Activated naive CD4-positive, alpha-beta T cell treated with anti-CD3 and anti-CD28 coated beads, Interleukin-2, amount 50 U/mL, for 72 hours (primary cell): ENCODE measurements around the gene MORN1. TPM values are rescaled to one million over a fixed set of nuclear protein-coding genes. Genes with fewer than 3 reads are reported as not detected.

Source experiments
- ATAC-seq, 2 donors: fragments of 150-1000 bp; cut with Tn5 transposase; 2 replicates each; pipeline ENCODE4 v1.10.0; 2021; ENCODE audit warnings: mild to moderate bottlenecking in 2 of 2, moderate library complexity in 2 of 2
- DNase-seq, 2 donors: peaks; one replicate each; pipeline ENCODE4 v3.0.0; 2021 to 2022; ENCODE audit warnings: low spot score in 2 of 2
- H3K27ac Mint-ChIP-seq, 2 donors: one replicate each; pipeline ENCODE4 v1.8.0; 2022; ENCODE audit warnings: mild to moderate bottlenecking in 2 of 2, mixed read lengths in 2 of 2
- H3K36me3 Mint-ChIP-seq, 2 donors: one replicate each; pipeline ENCODE4 v1.8.0; 2022; ENCODE audit warnings: mixed read lengths in 2 of 2
- H3K9me3 Mint-ChIP-seq, 2 donors: one replicate each; pipeline ENCODE4 v1.8.0; 2022; ENCODE audit warnings: mixed read lengths in 2 of 2
- total RNA-seq, 2 donors: library from RNA; stranded (reverse); gene quantifications; one replicate each; pipeline ENCODE4 v1.2.3, GENCODE V29; 2022

MORN1 gene
- total RNA-seq, 2 donors from 2014 or later = 2.0 to 5.7 TPM

DNA sequence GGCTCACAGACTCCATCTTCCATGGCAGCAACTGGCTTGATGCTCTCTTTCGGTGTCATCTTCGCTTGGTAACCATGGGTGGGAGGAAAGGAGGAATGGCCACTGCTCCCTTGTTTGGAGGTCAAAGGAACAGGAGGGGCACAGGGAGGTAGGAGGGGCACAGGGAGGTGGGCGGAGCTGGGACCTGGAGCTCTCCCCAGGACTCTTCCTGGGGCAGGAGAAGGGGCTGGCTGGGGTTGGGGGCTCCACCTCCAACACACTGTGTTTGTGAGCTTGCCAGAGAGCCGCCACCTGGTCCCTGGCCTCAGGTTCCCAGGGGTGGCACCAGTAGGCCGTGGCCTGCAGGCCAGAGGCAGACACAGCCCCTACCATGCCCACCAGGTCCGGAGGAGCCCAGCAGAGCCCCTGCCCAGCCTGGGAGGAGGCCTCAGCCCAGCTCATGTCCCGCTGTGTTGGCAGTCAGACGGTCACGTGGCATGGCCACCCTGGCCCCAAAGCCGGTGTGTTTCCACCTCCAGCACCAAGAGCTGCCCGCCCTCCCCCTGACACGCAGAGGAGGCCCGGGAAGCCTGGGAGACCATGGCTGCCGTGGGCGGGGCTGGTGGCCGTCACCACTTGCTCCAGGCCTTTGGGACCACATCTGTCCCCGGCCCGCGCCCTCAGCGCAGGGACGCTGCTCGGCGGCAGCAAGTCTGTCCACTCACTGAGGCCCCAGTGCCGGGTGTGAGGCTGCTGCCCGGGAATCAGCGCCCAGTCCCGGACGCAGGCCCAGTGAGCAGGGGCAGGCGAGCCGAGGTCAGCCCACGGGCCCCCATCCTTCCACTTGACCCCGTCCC lies 73.9 kb downstream of the MORN1 start:
- no peaks in the 10 kb centered on the region for H3K9me3 Mint-ChIP-seq
- no peak overlapping the region for H3K27ac Mint-ChIP-seq
- DNase-seq (no peak), ATAC-seq (no peak)
- no peaks in the 10 kb centered on the region for H3K36me3 Mint-ChIP-seq

DNA sequence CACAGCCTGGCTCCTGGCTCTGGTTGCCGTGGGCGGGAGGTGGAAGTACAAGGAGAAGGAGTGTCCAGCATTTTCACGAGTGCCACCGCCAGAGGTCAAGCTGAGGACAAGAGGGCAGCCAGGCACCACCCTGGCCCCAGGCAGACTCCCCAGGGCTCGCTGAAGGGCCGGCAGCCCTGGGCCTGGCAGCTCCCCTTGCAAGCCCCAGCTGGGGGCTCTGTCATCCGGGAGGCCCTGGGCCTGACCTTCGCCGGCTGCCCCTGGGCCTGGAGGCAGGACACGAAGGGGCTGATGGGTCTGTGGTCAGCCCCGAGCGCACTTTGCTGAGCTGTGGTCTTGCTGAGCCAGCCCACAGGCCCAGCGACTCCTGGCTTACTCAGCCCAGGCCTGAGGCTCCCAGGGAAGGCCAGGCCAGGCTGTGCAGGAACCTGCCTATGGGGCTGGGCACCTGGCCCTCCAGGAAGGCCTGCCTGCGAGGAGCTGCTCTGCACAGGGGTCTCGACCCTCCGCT lies 74.8 kb downstream of the MORN1 start:
- DNase-seq = no peak
- Mint-ChIP-seq H3K27ac (no peak overlapping the region), H3K36me3 (no peaks in the 10 kb centered on the region), H3K9me3 (no peaks in the 10 kb centered on the region)
- ATAC-seq = no peak

DNA sequence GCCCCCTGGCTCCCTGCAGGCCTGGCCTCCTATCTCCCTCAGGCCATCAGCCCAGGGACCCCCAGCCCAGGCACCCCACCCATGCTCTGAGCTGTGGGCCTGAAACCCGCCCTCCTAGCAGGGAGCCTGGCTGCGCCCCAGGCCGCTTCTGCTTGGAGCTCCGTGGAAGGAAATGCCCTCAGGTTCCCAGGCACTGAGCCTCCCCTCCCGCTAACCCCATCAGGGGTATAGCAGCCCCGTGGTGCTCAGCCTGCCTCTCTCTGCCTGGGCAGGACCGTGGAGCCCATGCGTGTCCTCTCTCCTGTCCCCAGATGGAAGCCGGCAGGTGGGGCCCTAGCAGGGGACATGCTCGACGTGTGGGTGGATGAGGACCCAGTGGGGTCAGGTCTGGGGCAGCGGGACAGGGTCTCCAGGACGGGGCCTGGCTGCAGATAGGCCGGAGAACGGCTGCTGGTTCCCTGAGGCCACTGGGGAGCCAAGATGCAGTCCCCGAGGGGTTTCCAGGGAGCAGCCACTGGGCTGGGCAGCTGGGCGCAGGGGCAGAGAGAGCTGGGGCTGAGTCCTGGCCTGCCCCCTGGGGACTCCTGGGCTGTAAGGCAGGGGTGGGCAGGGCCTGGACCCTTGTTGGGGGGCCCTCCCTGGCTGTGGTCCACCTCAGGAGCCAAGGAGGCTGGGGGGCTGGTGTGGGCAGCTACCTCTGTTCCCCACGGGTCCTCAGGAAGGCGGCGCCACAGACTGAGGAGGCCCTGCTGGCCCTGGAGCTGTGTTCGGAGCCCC lies 75.5 kb downstream of the MORN1 start:
- Mint-ChIP-seq H3K9me3 (no peaks in the 10 kb centered on the region), H3K27ac (no peak overlapping the region), H3K36me3 (no peaks in the 10 kb centered on the region)
- DNase-seq (no peak), ATAC-seq (no peak)

DNA sequence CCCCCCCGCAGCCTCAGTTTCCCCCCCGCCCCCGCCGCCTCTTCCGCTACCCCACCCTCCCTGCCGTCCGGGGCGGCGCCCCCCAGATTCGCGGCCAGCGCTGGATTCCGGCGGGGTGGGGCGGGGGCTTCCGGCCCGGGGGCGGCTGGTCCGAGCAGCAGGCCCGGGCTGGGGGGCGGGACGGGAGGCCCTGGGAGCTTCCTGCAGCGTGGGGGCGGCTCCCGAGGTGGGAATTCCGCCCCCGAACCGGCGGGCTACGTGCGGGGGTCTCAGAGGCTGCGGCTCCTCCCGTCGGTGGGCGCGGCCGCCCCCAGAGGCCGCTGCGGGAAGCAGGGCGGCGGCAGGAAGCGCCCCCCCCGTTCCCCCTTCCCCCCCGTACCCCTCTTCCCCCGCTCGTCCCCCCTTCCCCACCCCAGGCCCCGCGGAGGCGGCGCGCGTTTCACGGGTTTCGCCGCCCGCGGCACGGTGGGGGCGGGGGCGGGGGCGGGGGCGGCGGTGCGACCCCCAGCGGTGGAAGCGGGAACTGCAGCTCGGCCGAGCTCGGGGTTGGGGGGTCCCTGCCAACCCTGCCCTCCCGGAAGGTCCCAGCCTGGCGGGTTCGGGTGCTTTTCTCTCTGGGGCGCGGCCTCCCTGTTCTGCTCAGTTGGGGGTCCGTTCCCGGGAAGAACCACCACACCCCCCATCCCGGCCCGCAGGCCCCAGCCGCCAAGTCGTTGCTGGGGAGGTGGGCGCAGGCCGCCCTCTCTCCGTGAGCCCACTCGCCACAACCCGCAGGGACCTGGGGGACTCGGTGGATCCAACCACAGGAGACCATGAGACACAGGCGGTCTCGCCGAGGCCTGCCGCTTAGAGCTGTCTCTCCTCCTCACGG lies 76.3 kb downstream of the MORN1 start:
- no peaks in the 10 kb centered on the region for H3K36me3 Mint-ChIP-seq
- no peak overlapping the region for H3K27ac Mint-ChIP-seq
- DNase-seq (peak in 1 of 2 donors; percentile 68), ATAC-seq (peak; percentile 17 to 39)
- no peaks in the 10 kb centered on the region for H3K9me3 Mint-ChIP-seq

DNA sequence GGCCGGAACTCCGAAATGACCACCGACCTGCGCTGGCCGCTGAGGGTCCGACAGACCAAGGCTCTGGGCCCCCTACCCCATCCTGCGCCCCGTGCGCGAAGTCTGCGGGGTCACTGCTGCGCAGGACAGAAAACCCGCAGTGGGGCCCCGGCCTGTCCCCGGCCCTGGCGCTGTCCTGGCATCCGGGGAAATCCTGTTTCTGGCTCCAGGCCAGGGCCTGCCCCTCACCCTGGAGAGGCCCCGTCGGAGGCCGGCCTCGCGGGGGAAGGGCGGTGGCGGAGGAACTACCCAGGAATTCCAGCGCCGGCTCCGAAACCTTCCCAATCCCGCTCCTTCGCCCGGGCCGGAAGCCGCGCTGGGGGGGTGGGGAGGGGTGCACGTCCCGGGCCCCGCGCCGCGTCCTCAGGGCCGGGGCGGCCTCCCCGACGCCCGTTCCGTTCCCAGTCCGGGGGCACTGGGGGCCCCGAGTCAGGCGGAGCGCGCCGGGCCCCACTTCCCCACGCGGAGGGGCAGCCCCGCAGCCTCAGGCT lies 77.0 kb downstream of the MORN1 start:
- ATAC-seq = peak; percentile 10 to 21
- Mint-ChIP-seq H3K27ac (no peak overlapping the region), H3K36me3 (no peaks in the 10 kb centered on the region), H3K9me3 (no peaks in the 10 kb centered on the region)
- DNase-seq = no peak

DNA sequence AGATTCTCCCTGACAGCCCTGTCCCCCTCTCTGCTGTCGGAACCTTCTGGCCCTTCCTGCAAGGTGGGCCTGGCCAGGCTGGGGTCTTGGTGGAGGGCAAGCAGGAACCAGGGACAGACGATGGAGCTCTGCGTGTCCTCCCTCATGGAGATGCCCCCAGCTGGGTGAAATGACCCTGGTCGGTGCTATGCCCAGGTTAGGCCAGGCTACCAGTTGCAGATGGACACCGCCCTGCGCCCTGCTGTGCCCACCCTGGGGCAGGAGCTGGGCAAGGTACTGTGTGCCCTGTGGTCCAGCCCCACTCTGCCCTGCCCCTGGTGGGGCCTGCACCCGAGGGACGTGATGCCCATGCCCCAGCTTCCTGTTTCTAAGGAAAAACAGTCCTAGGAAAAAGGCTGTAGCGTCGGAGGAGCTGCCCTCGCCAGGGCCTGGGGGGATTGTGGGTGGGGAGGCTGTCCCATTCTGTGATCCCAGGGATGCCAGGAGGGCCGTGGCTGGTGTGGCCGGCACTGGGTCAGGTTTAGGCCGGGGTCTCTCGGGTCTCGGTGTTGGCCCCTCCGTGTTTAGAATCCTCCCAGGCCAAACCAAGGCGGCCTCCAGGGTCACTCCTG lies 77.6 kb downstream of the MORN1 start:
- H3K27ac Mint-ChIP-seq = no peak overlapping the region
- DNase-seq (no peak), ATAC-seq (no peak)
- no peaks in the 10 kb centered on the region for H3K36me3 Mint-ChIP-seq
- no peaks in the 10 kb centered on the region for H3K9me3 Mint-ChIP-seq

DNA sequence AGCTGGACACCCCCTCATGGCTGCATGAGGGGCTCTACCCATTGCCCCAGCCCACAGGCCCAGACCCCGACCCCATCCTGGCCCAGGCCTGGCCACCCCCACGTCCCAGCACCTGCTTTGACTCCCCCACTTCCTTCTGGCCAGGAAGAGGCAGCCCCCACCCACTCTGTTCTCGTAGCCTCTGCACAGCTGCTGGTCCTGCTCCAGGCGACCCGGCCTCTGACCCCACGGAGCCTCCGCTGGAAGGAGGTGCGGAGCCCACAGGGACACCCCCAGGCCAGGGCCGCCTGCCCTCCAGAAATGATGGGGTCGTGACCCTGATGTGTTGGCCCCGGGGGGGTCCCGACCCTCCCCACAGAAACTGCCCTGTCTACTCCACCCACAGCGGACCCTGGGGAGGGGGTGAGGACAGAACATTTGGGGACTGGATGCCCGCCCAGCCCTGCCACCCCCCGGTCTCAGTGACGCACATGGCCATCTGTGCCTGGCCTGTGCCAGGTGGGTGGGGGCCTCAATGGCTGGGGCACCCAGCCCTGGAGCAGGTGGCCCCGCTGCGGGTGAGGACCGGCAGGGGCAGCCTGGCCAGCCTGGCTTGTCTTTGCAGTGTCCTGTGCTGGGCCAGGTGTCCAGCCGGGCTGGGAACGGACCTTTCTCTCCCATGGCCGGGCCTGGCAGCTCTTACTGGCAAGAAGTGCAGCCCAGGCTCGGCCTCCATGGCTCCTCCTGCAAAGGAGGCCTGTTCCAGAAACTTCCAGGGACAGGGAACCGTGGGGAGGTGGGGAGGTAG lies 78.6 kb downstream of the MORN1 start:
- no peak overlapping the region for H3K27ac Mint-ChIP-seq
- no peak for ATAC-seq

DNA sequence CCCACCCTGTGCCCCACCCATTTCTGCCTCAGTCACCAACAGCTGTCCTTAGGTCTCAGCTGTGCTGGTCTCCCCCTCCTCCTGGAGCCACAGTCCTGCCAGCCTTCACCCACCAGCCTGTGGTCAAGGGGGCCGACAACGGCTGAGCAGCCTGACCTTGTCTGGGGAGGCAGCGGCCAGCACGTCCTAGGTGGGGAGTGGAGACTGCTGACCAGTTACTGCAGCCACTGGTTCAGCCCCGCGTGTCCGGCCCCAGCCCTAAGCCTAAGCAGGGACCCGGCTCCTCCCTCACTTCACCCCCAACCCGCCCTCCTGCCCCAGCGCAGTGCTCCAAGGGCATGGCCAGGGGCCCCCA lies 79.2 kb downstream of the MORN1 start:
- ATAC-seq (no peak), DNase-seq (no peak)
- Mint-ChIP-seq H3K36me3 (peaks cover 0 to 5% of the 10 kb centered on the region in 2 donors), H3K27ac (no peak overlapping the region), H3K9me3 (no peaks in the 10 kb centered on the region)

More for the DNA sequence above, 78.6 kb downstream of the MORN1 start:
- H3K36me3 Mint-ChIP-seq = peaks cover 0 to 2% of the 10 kb centered on the region in 2 donors
- DNase-seq = no peak
- no peaks in the 10 kb centered on the region for H3K9me3 Mint-ChIP-seq

DNA sequence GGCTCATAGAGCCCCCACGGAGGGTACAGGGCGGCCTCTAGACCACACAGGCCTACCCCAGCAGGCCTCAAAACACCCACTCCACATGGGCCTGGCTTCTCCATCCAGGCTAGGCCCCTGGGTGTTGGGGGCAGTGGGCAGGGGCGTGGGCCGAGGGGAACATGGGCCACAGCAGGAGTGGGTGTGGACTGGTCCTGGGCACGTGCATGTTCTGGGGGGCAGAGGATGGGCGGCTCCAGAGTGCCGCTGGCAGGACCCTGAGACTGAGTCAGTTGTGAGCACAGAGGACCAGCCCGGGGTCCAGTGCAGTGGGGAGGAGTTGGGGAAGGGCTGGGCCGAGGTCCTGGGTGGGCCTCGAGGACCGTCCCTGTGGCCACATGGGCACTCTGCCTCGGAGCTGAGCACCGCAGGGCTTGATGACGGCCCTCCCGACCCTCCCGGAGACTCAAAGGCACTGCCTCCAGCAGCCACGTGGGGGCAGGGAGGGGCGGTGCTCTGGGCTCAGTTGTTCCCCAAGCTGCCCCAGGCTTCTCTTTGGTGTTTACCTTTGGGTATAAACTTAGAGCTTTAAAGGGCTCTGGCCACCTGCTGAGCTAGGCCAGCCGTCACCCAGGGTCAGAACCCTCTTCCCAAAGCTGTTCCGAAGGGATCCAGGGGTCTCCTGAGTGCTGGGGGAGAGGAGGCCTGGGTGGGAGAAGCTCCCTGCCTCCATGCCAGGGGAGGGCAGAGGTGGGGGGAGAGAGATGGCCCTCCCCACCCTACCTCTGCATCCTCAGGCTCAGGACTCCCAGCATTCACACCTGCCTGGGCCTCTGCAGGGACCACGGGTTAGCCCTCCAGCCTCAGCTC lies 79.9 kb downstream of the MORN1 start:
- Mint-ChIP-seq H3K36me3 (peaks cover 0 to 5% of the 10 kb centered on the region in 2 donors), H3K9me3 (no peaks in the 10 kb centered on the region), H3K27ac (peak overlapping the region in 1 of 2 donors; percentile 94)
- ATAC-seq = peak; percentile 30 to 56
- peak in 1 of 2 donors; percentile 58 for DNase-seq

DNA sequence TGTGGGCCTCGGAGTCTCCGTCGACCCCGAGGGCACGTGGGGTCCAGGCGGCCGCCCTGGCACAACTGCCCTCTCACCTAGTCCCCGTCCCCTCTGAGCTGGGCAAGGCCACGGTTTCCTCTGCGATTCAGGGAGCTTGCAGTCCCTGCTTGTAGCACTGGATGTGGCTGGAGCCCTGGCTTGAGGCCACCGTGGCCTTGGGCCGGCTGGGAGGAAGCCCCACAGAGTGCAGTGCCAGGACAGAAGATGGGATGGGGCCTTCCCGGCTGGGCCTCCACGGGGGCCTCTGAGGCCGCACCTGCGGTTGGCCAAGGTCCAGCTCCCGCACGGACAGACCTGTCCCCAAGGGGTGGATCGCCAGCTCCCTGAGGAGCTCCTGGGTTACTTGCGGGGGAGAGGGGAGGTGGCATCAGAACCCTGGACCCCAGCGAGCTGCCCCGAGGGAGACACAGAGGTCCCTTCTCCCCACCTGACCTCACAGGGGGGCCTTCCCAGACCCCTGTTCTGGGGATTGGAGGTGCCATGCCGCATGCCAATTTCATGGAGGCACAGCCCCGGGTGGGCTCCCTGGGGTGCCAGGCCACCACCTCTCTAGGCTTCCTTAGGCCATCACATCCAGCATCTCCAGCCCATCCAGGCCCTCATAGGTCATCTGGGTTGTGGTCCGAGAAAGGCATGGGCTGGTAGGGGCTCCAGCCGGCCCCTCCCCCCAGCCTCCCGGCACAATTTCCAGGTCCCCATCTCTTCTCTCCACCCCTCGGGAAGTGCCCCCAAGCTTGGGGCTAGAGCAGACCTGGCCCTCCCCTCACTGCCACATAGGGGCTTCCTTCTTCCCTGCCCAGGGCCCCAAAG lies 80.8 kb downstream of the MORN1 start:
- DNase-seq (no peak), ATAC-seq (no peak)
- Mint-ChIP-seq H3K36me3 (peaks cover 4 to 9% of the 10 kb centered on the region in 2 donors), H3K27ac (peak overlapping the region in 1 of 2 donors; percentile 94), H3K9me3 (no peaks in the 10 kb centered on the region)

DNA sequence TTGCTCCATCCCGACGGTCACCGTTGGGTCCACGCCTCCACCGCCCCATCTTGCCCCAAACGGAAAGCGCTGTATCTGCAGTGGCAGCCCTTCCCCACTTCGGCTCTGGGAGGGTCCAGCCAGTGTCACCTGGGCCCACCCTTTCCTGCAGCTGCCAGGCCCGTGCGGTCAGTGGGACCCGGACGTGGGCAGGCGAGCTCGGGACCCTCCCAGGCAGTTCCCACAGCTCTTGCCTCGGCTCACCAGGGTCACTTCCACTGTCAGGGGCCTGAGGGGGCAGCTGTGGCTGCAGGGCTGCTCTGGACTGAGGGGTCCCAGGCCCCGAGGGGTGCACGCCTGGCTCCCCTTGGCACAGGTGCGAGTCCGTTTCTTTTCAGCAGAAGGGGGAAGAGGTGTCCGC lies 82.5 kb downstream of the MORN1 start:
- Mint-ChIP-seq H3K9me3 (no peaks in the 10 kb centered on the region), H3K36me3 (peaks cover 9 to 14% of the 10 kb centered on the region in 2 donors), H3K27ac (no peak overlapping the region)
- no peak for ATAC-seq
- no peak for DNase-seq

DNA sequence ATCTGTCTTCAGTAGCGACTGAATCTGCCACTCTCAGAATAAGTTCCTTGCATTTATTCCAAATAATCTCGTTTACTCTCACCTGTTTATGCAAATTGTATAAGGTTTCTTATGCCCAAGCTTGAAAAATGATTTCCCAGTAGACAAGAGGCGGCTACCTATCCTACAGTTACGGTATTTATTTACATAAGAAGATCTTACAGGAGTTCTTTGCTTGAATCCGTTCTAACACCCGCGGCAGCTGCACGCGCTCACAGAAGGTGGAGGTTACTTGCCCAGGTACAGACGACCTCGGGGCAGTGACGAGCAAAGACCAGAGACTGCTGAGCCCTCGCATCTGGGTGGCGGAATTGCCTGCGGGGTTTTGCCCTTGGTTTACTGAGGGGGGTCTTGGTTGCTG lies 83.4 kb downstream of the MORN1 start:
- Mint-ChIP-seq H3K27ac (no peak overlapping the region), H3K9me3 (no peaks in the 10 kb centered on the region), H3K36me3 (peaks cover 9 to 14% of the 10 kb centered on the region in 2 donors)
- ATAC-seq (no peak), DNase-seq (no peak)

DNA sequence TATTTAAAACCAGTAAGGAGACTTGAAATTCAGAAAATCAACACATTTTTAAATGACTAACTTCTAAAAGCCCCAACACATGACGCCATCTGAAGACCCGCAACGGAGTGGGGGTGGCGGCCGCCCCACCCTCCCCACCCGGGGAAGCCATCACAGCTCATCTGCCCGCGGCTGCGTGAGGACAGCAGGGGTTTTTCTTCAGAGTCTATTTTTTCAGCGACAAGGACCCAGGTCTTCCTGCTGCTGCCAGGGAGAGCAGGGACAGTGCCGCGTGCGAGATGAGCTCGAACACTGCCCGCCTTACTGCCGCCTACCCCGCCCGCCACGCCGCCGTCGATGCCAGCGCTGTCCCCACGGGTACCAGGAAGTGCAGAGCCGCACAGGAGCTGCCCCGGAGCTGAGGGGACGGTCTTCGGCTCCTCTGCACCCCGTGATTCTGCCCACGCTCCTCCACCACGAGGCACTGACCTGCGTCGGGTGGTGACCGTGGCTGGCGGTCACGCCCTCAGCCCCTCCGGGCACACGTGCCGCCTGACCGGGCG lies 84.2 kb downstream of the MORN1 start:
- no peak for ATAC-seq
- Mint-ChIP-seq H3K9me3 (no peaks in the 10 kb centered on the region), H3K27ac (no peak overlapping the region), H3K36me3 (peaks cover 9 to 14% of the 10 kb centered on the region in 2 donors)
- DNase-seq = no peak
